GM23338 (cell line): ENCODE results near the gene MCC. TPM values are rescaled to one million over a fixed set of nuclear protein-coding genes. Genes with fewer than 3 reads are reported as not detected.

Source experiments
- ATAC-seq: fragments of 200-7000 bp; cut with Tn5 transposase; 3 replicates; pipeline ENCODE4 v1.9.1; 2020
- DNase-seq: peaks from one replicate; pipeline ENCODE4 v3.0.0-alpha.2; 2015; ENCODE audit warnings: low spot score
- H2AFZ ChIP-seq: fragments of 200-600 bp; sonication (generic); 2 replicates; pipeline ENCODE4 v1.8.0; 2016; ENCODE audit warnings: antibody characterized with exemption, mild to moderate bottlenecking, moderate library complexity
- H3F3A ChIP-seq: fragments of 200-600 bp; sonication (generic); replicated peaks from 2 replicates; pipeline ENCODE4 v1.8.0; 2017; ENCODE audit warnings: antibody characterized with exemption, mixed run types, low read depth
- H3K27ac ChIP-seq: fragments of 200-600 bp; sonication (generic); 2 replicates; pipeline ENCODE4 v1.6.1; 2016; ENCODE audit warnings: low read depth
- H3K27me3 ChIP-seq: fragments of 200-600 bp; sonication (generic); 2 replicates; pipeline ENCODE4 v1.8.0; 2016; ENCODE audit warnings: mild to moderate bottlenecking, mixed run types, moderate library complexity; ENCODE audit not compliant: insufficient read depth
- H3K36me3 ChIP-seq: fragments of 200-600 bp; sonication (generic); 2 replicates; pipeline ENCODE4 v1.8.0; 2016; ENCODE audit warnings: mild to moderate bottlenecking; ENCODE audit not compliant: insufficient read depth
- H3K4me1 ChIP-seq: fragments of 200-600 bp; sonication (generic); 2 replicates; pipeline ENCODE4 v1.8.0; 2016; ENCODE audit warnings: mild to moderate bottlenecking, moderate library complexity; ENCODE audit not compliant: insufficient read depth
- H3K4me2 ChIP-seq: fragments of 200-600 bp; sonication (generic); 2 replicates; pipeline ENCODE4 v1.7.1; 2017; ENCODE audit warnings: mixed run types
- H3K4me3 ChIP-seq: fragments of 200-600 bp; sonication (generic); 2 replicates; pipeline ENCODE4 v1.6.1; 2016; ENCODE audit warnings: mixed run types
- H3K79me2 ChIP-seq: fragments of 200-600 bp; sonication (generic); replicated peaks from 2 replicates; pipeline ENCODE4 v1.8.0; 2017; ENCODE audit warnings: mild to moderate bottlenecking; ENCODE audit not compliant: insufficient read depth
- H3K9me2 ChIP-seq: fragments of 200-600 bp; sonication (generic); 2 replicates; pipeline ENCODE4 v1.8.0; 2017; ENCODE audit not compliant: insufficient read depth
- H4K20me1 ChIP-seq: fragments of 200-600 bp; sonication (generic); replicated peaks from 2 replicates; pipeline ENCODE4 v1.8.0; 2017; ENCODE audit warnings: mild to moderate bottlenecking; ENCODE audit not compliant: insufficient read depth
- H3K27ac Mint-ChIP-seq: 2 replicates; pipeline ENCODE4 v1.8.0; 2020; ENCODE audit warnings: inconsistent platforms, mild to moderate bottlenecking, moderate library complexity, mixed read lengths
- H3K27me3 Mint-ChIP-seq: 3 replicates; pipeline ENCODE4 v1.8.0; 2022; ENCODE audit warnings: low read depth, mild to moderate bottlenecking, moderate library complexity, mixed read lengths, inconsistent platforms; ENCODE audit not compliant: insufficient read depth, poor library complexity
- H3K36me3 Mint-ChIP-seq: 3 replicates; pipeline ENCODE4 v1.8.0; 2021; ENCODE audit warnings: low read depth, mild to moderate bottlenecking, inconsistent platforms, moderate library complexity, mixed read lengths
- H3K4me1 Mint-ChIP-seq: 3 replicates; pipeline ENCODE4 v1.8.0; 2020; ENCODE audit warnings: mild to moderate bottlenecking, inconsistent platforms, mixed read lengths
- H3K4me3 Mint-ChIP-seq: 3 replicates; pipeline ENCODE4 v1.8.0; 2021; ENCODE audit warnings: moderate library complexity, mild to moderate bottlenecking, inconsistent platforms, mixed read lengths
- H3K9me3 Mint-ChIP-seq: 3 replicates; pipeline ENCODE4 v1.8.0; 2020; ENCODE audit warnings: moderate library complexity, mild to moderate bottlenecking, inconsistent platforms, mixed read lengths
- CREB1 ChIP-seq: fragments of 250-450 bp; sonication (Bioruptor Pico); IDR thresholded peaks from 2 replicates; pipeline ENCODE4 v1.5.0; 2020; ENCODE audit warnings: low read depth, mild to moderate bottlenecking, moderate library complexity
- CTCF ChIP-seq, 2 experiments: fragments of 200-600 bp in 1 of 2; sonication (generic) in 1 of 2; conservative IDR thresholded peaks; 2 replicates each; pipeline versions ENCODE4 v1.5.1 to v1.6.1; 2016 to 2017; ENCODE audit warnings: antibody characterized with exemption in 2 of 2, low read depth in 2 of 2, mild to moderate bottlenecking in 2 of 2, moderate library complexity in 1 of 2
- ETS1 ChIP-seq: IDR thresholded peaks from 2 replicates; pipeline ENCODE4 v1.6.1; 2016; ENCODE audit warnings: antibody characterized with exemption
- EZH2 ChIP-seq: fragments of 200-600 bp; sonication (generic); IDR thresholded peaks from one replicate; pipeline ENCODE4 v1.8.0; 2017; ENCODE audit warnings: antibody characterized with exemption, mild to moderate bottlenecking, low read depth; ENCODE audit not compliant: unreplicated experiment
- JUNB ChIP-seq: IDR thresholded peaks from one replicate; pipeline ENCODE4 v1.6.1; 2016; ENCODE audit warnings: antibody characterized with exemption; ENCODE audit not compliant: unreplicated experiment
- NANOG ChIP-seq: IDR thresholded peaks from 2 replicates; pipeline ENCODE4 v1.6.1; 2016; ENCODE audit warnings: antibody characterized with exemption, borderline replicate concordance
- STAT1 ChIP-seq: IDR thresholded peaks from one replicate; pipeline ENCODE4 v1.6.1; 2016; ENCODE audit warnings: antibody characterized with exemption; ENCODE audit not compliant: unreplicated experiment
- ZNF114 ChIP-seq: fragments of 250-450 bp; sonication (Bioruptor Pico); IDR thresholded peaks from 2 replicates; pipeline ENCODE4 v1.5.0; 2020; ENCODE audit warnings: mild to moderate bottlenecking, moderate library complexity
- ZNF331 ChIP-seq: fragments of 250-450 bp; sonication (Bioruptor Pico); IDR thresholded peaks from 2 replicates; pipeline ENCODE4 v1.5.0; 2020; ENCODE audit warnings: low read depth, mild to moderate bottlenecking, moderate library complexity
- ZNF462 ChIP-seq: fragments of 250-450 bp; sonication (Bioruptor Pico); IDR thresholded peaks from 2 replicates; pipeline ENCODE4 v1.5.0; 2020; ENCODE audit warnings: mild to moderate bottlenecking, moderate library complexity
- polyA plus RNA-seq: library from polyadenylated mRNA; unstranded; fragments of >200 nt; fragmentation: Nextera tagmentation; extraction: Ambion mirVana; gene quantifications from 2 replicates; pipeline ENCODE4 v1.2.1, GENCODE V29; 2016
- total RNA-seq: library from RNA; depleted of rRNA; stranded (reverse); fragments of >200 nt; shearing (Covaris generic); gene quantifications from 2 replicates; pipeline ENCODE4 v1.2.3, GENCODE V29; 2014

The MCC gene
- total and polyA plus RNA-seq, 2 experiments from 2014 or later, result 3.8 to 10.1 TPM

- no peaks in the 10 kb centered on the region; the same call in 1 of the 2 replicates for H4K20me1 ChIP-seq
- no peaks in the 10 kb centered on the region for H3K79me2 ChIP-seq
- DNase-seq (no peak), ATAC-seq (no peak; the same call in 2 of the 3 replicates)
- no peak overlapping the region for H3K4me2 ChIP-seq
- no peak overlapping the region for H3K4me3 ChIP-seq
- Mint-ChIP-seq H3K27me3 (no peaks in the 10 kb centered on the region), H3K4me3 (no peak overlapping the region), H3K9me3 (no peaks in the 10 kb centered on the region), H3K4me1 (peaks cover 15% of the 10 kb centered on the region), H3K36me3 (no peaks in the 10 kb centered on the region), H3K27ac (peak overlapping the region; percentile 20)
- peaks cover 9% of the 10 kb centered on the region for H3F3A ChIP-seq
- TF ChIP-seq CTCF (conservative IDR thresholded peaks at IDR 0.05; ENCODE audit: low read depth in 2 of 2) (peak; percentile 48 to 61), ZNF331 (CRISPR knock-in tag) (no peak)
- H3K27ac ChIP-seq, result no peak overlapping the region
- no peak overlapping the region for H2AFZ ChIP-seq
- no peaks in the 10 kb centered on the region for H3K36me3 ChIP-seq
- H3K9me2 ChIP-seq, result no peaks in the 10 kb centered on the region
- H3K4me1 ChIP-seq, result peaks cover 20% of the 10 kb centered on the region
- H3K27me3 ChIP-seq, result no peaks in the 10 kb centered on the region
These were observed 157.6 kb downstream of the MCC start for GRCh38 chr5:113330533-113331208.

- peaks cover 9% of the 10 kb centered on the region for H3F3A ChIP-seq
- no peaks in the 10 kb centered on the region for H3K27me3 Mint-ChIP-seq
- DNase-seq (no peak), ATAC-seq (no peak)
- no peak overlapping the region for H3K4me3 ChIP-seq
- H3K27me3 ChIP-seq, result no peaks in the 10 kb centered on the region
- no peak overlapping the region for H3K27ac Mint-ChIP-seq
- no peak overlapping the region for H2AFZ ChIP-seq
- no peaks in the 10 kb centered on the region; the same call in 1 of the 2 replicates for H4K20me1 ChIP-seq
- H3K36me3 Mint-ChIP-seq, result no peaks in the 10 kb centered on the region
- no peaks in the 10 kb centered on the region for H3K36me3 ChIP-seq
- no peak overlapping the region for H3K27ac ChIP-seq
- no peak overlapping the region for H3K4me3 Mint-ChIP-seq
- peaks cover 15% of the 10 kb centered on the region for H3K4me1 Mint-ChIP-seq
- H3K4me1 ChIP-seq, result peaks cover 20% of the 10 kb centered on the region
- no peak overlapping the region for H3K4me2 ChIP-seq
- H3K9me3 Mint-ChIP-seq, result no peaks in the 10 kb centered on the region
- H3K9me2 ChIP-seq, result no peaks in the 10 kb centered on the region
- no peaks in the 10 kb centered on the region for H3K79me2 ChIP-seq
- TF ChIP-seq ZNF331 (CRISPR knock-in tag), result no peak
- no peak for TF ChIP-seq CTCF (conservative IDR thresholded peaks at IDR 0.05; ENCODE audit: low read depth in 2 of 2)
- TF ChIP-seq EZH2, result no peak
- TF ChIP-seq JUNB, result no peak
- no peak for TF ChIP-seq STAT1
- TF ChIP-seq ZNF462 (CRISPR knock-in tag), result no peak
- no peak for TF ChIP-seq ZNF114 (CRISPR knock-in tag)
- TF ChIP-seq CREB1, result no peak
- TF ChIP-seq NANOG, result no peak
- no peak for TF ChIP-seq ETS1
These were observed 158.3 kb downstream of the MCC start for GRCh38 chr5:113329981-113330380.
